ENCODE data around the gene DNAJB13.

The DNAJB13 gene

DNA sequence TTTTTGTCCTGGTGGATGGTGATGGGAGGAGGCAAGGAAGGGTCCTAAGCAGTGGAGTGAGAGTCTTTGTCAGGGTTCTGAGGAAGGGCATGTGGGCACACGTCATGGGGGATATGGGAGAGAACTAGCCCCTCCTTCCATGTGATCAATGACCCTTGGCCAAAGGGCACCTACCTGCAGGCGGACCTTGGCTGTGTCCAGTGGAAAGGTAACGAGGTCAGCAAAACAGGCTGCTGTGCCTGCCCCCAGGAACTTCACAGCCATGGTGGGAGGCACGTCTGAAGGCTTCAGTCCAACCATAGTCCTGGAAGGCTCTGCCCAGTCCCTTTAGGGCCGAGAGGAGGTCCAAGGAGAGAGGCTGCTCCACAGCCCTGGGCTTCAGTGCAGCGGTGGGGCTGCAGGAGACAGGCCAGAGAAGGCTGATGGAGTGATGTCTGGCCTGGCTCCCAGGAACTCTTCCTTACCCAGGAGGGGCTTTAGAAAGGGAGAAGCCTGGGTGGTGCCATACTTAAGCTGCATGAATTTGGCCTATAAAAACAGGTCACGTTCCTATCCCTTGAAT lies 56.0 kb downstream of the DNAJB13 start:
- peak; percentile 56 for DNase-seq (ENCODE audit: low spot score)
- H3K4me3 ChIP-seq: no peak overlapping the region
- no peak overlapping the region for H3K27ac ChIP-seq
- TF ChIP-seq, protein P1, sequence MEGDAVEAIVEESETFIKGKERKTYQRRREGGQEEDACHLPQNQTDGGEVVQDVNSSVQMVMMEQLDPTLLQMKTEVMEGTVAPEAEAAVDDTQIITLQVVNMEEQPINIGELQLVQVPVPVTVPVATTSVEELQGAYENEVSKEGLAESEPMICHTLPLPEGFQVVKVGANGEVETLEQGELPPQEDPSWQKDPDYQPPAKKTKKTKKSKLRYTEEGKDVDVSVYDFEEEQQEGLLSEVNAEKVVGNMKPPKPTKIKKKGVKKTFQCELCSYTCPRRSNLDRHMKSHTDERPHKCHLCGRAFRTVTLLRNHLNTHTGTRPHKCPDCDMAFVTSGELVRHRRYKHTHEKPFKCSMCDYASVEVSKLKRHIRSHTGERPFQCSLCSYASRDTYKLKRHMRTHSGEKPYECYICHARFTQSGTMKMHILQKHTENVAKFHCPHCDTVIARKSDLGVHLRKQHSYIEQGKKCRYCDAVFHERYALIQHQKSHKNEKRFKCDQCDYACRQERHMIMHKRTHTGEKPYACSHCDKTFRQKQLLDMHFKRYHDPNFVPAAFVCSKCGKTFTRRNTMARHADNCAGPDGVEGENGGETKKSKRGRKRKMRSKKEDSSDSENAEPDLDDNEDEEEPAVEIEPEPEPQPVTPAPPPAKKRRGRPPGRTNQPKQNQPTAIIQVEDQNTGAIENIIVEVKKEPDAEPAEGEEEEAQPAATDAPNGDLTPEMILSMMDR (IDR thresholded peaks at IDR 0.05): no peak

- Histone ChIP-seq H3K27ac (no peak overlapping the region), H3K4me3 (no peak overlapping the region)
- DNase-seq (ENCODE audit: low spot score): peak; percentile 54
- TF ChIP-seq, protein P1 (IDR thresholded peaks at IDR 0.05): no peak
These were observed 57.0 kb downstream of the DNAJB13 start for GRCh38 chr11:74007691-74008372.

- Histone ChIP-seq H3K4me3 (no peak within 1 kb of the TSS), H3K27ac (no peak within 1 kb of the TSS)
- peak; percentile 59 for DNase-seq (ENCODE audit: low spot score)
- TF ChIP-seq, protein P1 (IDR thresholded peaks at IDR 0.05): no peak
These were observed 57.8 kb downstream of the DNAJB13 start, which contains the start of gene UCP3 for GRCh38 chr11:74008373-74009229. Gene UCP3 (minus strand): TSS chr11:74009085. CDS start chr11:74007042, 2,043 bp downstream.

- TF ChIP-seq, protein P1 (IDR thresholded peaks at IDR 0.05): no peak
- H3K27ac ChIP-seq: no peak overlapping the region
- no peak overlapping the region for H3K4me3 ChIP-seq
- DNase-seq (ENCODE audit: low spot score): no peak
These were observed 58.4 kb downstream of the DNAJB13 start for GRCh38 chr11:74009230-74009547.

DNA sequence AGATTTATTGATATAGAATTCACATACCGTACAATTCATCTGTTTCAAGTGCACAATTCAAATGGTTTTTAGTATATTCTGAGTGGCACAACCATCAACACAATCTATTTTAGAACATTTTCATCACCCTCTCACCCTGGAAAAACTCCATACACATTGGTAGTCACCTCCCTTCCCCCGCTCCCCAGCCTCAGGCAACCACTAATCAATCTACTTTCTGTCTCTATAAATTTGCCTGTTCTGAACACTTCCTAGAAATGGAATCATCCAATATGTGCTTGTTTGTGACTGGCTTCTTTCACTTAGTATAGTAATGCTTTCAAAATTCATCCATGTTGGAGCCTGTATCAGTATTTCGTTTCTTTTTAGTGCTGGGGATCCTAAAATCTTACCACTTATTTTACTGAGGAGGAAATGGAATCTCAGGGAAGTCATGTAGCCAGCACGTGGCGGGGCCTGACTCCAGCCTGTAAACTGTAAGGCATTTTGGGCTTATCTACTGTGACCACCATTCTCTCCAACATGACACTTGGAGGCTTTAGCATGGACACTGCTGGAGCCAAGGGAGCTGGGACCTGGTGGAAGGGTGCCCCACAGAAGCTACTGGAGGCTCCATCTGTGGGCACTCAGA lies 59.0 kb downstream of the DNAJB13 start:
- DNase-seq (ENCODE audit: low spot score): peak; percentile 49
- no peak overlapping the region for H3K27ac ChIP-seq
- no peak overlapping the region for H3K4me3 ChIP-seq
- TF ChIP-seq, protein P1 (IDR thresholded peaks at IDR 0.05): no peak

GRCh38 chr11:74010306-74011300 lies 59.8 kb downstream of the DNAJB13 start:
- TF ChIP-seq, protein P1 (IDR thresholded peaks at IDR 0.05): no peak
- no peak overlapping the region for H3K4me3 ChIP-seq
- H3K27ac ChIP-seq: no peak overlapping the region

More at GRCh38 chr11:74010306-74011300, 59.8 kb downstream of the DNAJB13 start:
- peak; percentile 70 for DNase-seq (ENCODE audit: low spot score)

Measured in coronary artery (tissue), 2 donors.